ENCODE results near the gene CAMK1.
A peak's percentile ranks its signal among the peaks of the same experiment; 100 is the strongest.

The CAMK1 gene

GRCh38 chr3:9810846-9811245 lies 41.1 kb upstream of the CAMK1 start:
- peaks cover 6% of the 10 kb centered on the region for H3K36me3 Mint-ChIP-seq (ENCODE audit: low read depth)
- TF ChIP-seq CTCF (IDR thresholded peaks at IDR 0.05; ENCODE audit: unreplicated experiment in 3 of 3): no peak
- peak overlapping the region; percentile 80 to 85 (median 80) for H3K4me3 Mint-ChIP-seq
- peak overlapping the region; percentile 77 to 82 (median 80) for H3K27ac Mint-ChIP-seq
- H3K27me3 Mint-ChIP-seq (ENCODE audit: low read depth): no peaks in the 10 kb centered on the region
- H3K4me1 Mint-ChIP-seq: peaks cover 21% of the 10 kb centered on the region
- no peaks in the 10 kb centered on the region for H3K9me3 Mint-ChIP-seq

GRCh38 chr3:9810433-9810770 lies 40.7 kb upstream of the CAMK1 start:
- H3K9me3 Mint-ChIP-seq: no peaks in the 10 kb centered on the region
- H3K4me3 Mint-ChIP-seq: peak overlapping the region; percentile 80 to 85 (median 80)
- H3K36me3 Mint-ChIP-seq (ENCODE audit: low read depth): peaks cover 6% of the 10 kb centered on the region
- H3K4me1 Mint-ChIP-seq: peaks cover 21% of the 10 kb centered on the region
- TF ChIP-seq CTCF (IDR thresholded peaks at IDR 0.05; ENCODE audit: unreplicated experiment in 3 of 3): no peak
- H3K27ac Mint-ChIP-seq: peak overlapping the region; percentile 77 to 82 (median 80)
- no peaks in the 10 kb centered on the region for H3K27me3 Mint-ChIP-seq (ENCODE audit: low read depth)

- Mint-ChIP-seq H3K27ac (peak within 1 kb of the TSS; percentile 88 to 95 (median 92)), H3K4me3 (peak within 1 kb of the TSS; percentile 87 to 91 (median 88)), H3K9me3 (no peaks in the 10 kb centered on the region), H3K4me1 (peaks cover 21% of the 10 kb centered on the region), H3K27me3 (ENCODE audit: low read depth) (no peaks in the 10 kb centered on the region), H3K36me3 (ENCODE audit: low read depth) (peaks cover 10% of the 10 kb centered on the region)
- TF ChIP-seq CTCF (IDR thresholded peaks at IDR 0.05; ENCODE audit: unreplicated experiment in 3 of 3): no peak
Measured at GRCh38 chr3:9809615-9810432, 40.1 kb upstream of the CAMK1 start, which contains the start of gene TTLL3. TSS of gene TTLL3 (plus strand) at chr3:9810262. CDS start at chr3:9810662, 400 bp downstream.

GRCh38 chr3:9809239-9809614 lies 39.5 kb upstream of the CAMK1 start:
- H3K36me3 Mint-ChIP-seq (ENCODE audit: low read depth): peaks cover 16% of the 10 kb centered on the region

GRCh38 chr3:9808345-9809037 lies 38.7 kb upstream of the CAMK1 start:
- peak overlapping the region in 2 of 3 experiments; percentile 45 to 88 for H3K4me3 Mint-ChIP-seq
- peaks cover 21% of the 10 kb centered on the region for H3K4me1 Mint-ChIP-seq
- peak overlapping the region; percentile 88 to 95 (median 92) for H3K27ac Mint-ChIP-seq
- no peaks in the 10 kb centered on the region for H3K9me3 Mint-ChIP-seq
- TF ChIP-seq CTCF (IDR thresholded peaks at IDR 0.05; ENCODE audit: unreplicated experiment in 3 of 3): no peak
- H3K27me3 Mint-ChIP-seq (ENCODE audit: low read depth): no peaks in the 10 kb centered on the region
- peaks cover 24% of the 10 kb centered on the region for H3K36me3 Mint-ChIP-seq (ENCODE audit: low read depth)

More at GRCh38 chr3:9809239-9809614, 39.5 kb upstream of the CAMK1 start:
- H3K27me3 Mint-ChIP-seq (ENCODE audit: low read depth): no peaks in the 10 kb centered on the region
- H3K4me3 Mint-ChIP-seq: peak overlapping the region; percentile 87 to 91 (median 88)
- H3K4me1 Mint-ChIP-seq: peaks cover 21% of the 10 kb centered on the region
- peak overlapping the region; percentile 88 to 95 (median 92) for H3K27ac Mint-ChIP-seq
- H3K9me3 Mint-ChIP-seq: no peaks in the 10 kb centered on the region
- TF ChIP-seq CTCF (IDR thresholded peaks at IDR 0.05; ENCODE audit: unreplicated experiment in 3 of 3): no peak

All from nephron (organoid).